Measurements from ENCODE around the gene ARHGAP31. TPM values are rescaled to one million over a fixed set of nuclear protein-coding genes. Genes with fewer than 3 reads are reported as not detected.

ARHGAP31 gene
- total RNA-seq, 3 donors from 2014 or later (not counting 1 experiment from before 2014, with no cell fraction given), result 4.1 to 8.4 (median 8.4) TPM

- WGBS (ENCODE audit: insufficient coverage), result 84% methylated on average over 3 of the region's 4 CpGs
- no peak for TF ChIP-seq CTCF (IDR thresholded peaks at IDR 0.05)
- H3K4me3 Mint-ChIP-seq, result peak overlapping the region; percentile 26
- H3K9me3 Mint-ChIP-seq, result no peaks in the 10 kb centered on the region
- Histone ChIP-seq H3K9me3 (ENCODE audit: control insufficient read depth, insufficient read depth, low read length) (no peaks in the 10 kb centered on the region), H3K4me3 (ENCODE audit: low read length) (no peak overlapping the region), H3K4me1 (ENCODE audit: control insufficient read depth, insufficient read depth, low read length) (peaks cover 58% of the 10 kb centered on the region), H3K36me3 (ENCODE audit: control insufficient read depth, insufficient read depth, low read length) (no peaks in the 10 kb centered on the region), H3K27me3 (ENCODE audit: control insufficient read depth, insufficient read depth, low read length) (no peaks in the 10 kb centered on the region), H3K27ac (ENCODE audit: low read length) (peak overlapping the region; percentile 16)
- H3K27me3 Mint-ChIP-seq (ENCODE audit: low read depth in 2 of 2), result no peaks in the 10 kb centered on the region
- H3K4me1 Mint-ChIP-seq, result peaks cover 67 to 73% of the 10 kb centered on the region in 2 donors
- H3K36me3 Mint-ChIP-seq, result no peaks in the 10 kb centered on the region
- DNase-seq, result no peak
- intact Hi-C loops (cut with micrococcal nuclease), result loop anchor here (10.0 kb wide), 1 partner anchor 798 kb away; the partner anchor contains the start of gene GSK3B
- no peak for ATAC-seq
- H3K27ac Mint-ChIP-seq, result peak overlapping the region; percentile 95 to 97
Measured at GRCh38 chr3:119296727-119297122, 2.5 kb downstream of the ARHGAP31 start.

GRCh38 chr3:119297169-119297568 lies 3.0 kb downstream of the ARHGAP31 start:
- no peak overlapping the region for H3K4me3 ChIP-seq (ENCODE audit: low read length)
- no peak for DNase-seq
- Mint-ChIP-seq H3K4me3 (peak overlapping the region; percentile 26), H3K4me1 (peaks cover 72 to 78% of the 10 kb centered on the region in 2 donors), H3K27ac (peak overlapping the region; percentile 95 to 97), H3K36me3 (no peaks in the 10 kb centered on the region), H3K9me3 (no peaks in the 10 kb centered on the region), H3K27me3 (ENCODE audit: low read depth in 2 of 2) (no peaks in the 10 kb centered on the region)
- peaks cover 62% of the 10 kb centered on the region for H3K4me1 ChIP-seq (ENCODE audit: control insufficient read depth, insufficient read depth, low read length)
- no peaks in the 10 kb centered on the region for H3K36me3 ChIP-seq (ENCODE audit: control insufficient read depth, insufficient read depth, low read length)
- ATAC-seq, result no peak
- no peaks in the 10 kb centered on the region for H3K27me3 ChIP-seq (ENCODE audit: control insufficient read depth, insufficient read depth, low read length)
- H3K27ac ChIP-seq (ENCODE audit: low read length), result no peak overlapping the region
- intact Hi-C loops (cut with micrococcal nuclease), result loop anchor here (10.0 kb wide), 1 partner anchor 798 kb away; the partner anchor contains the start of gene GSK3B
- no peak for TF ChIP-seq CTCF (IDR thresholded peaks at IDR 0.05)
- H3K9me3 ChIP-seq (ENCODE audit: control insufficient read depth, insufficient read depth, low read length), result no peaks in the 10 kb centered on the region

- no peaks in the 10 kb centered on the region for H3K9me3 ChIP-seq (ENCODE audit: control insufficient read depth, insufficient read depth, low read length)
- H3K36me3 Mint-ChIP-seq, result no peaks in the 10 kb centered on the region
- H3K27ac Mint-ChIP-seq, result peak overlapping the region; percentile 26 to 81
- peaks cover 60 to 71% of the 10 kb centered on the region in 2 donors for H3K4me1 Mint-ChIP-seq
- TF ChIP-seq CTCF (IDR thresholded peaks at IDR 0.05), result no peak
- no peaks in the 10 kb centered on the region for H3K9me3 Mint-ChIP-seq
- no peaks in the 10 kb centered on the region for H3K27me3 Mint-ChIP-seq (ENCODE audit: low read depth in 2 of 2)
- H3K27me3 ChIP-seq (ENCODE audit: control insufficient read depth, insufficient read depth, low read length), result no peaks in the 10 kb centered on the region
- WGBS (ENCODE audit: insufficient coverage), result 81% methylated on average over 11 of the region's 11 CpGs
- H3K36me3 ChIP-seq (ENCODE audit: control insufficient read depth, insufficient read depth, low read length), result no peaks in the 10 kb centered on the region
- ATAC-seq (no peak), DNase-seq (no peak)
- peak overlapping the region; percentile 61 for H3K4me3 Mint-ChIP-seq
- intact Hi-C loops (cut with micrococcal nuclease), result loop anchor here (10.0 kb wide), 1 partner anchor 796 kb away; the partner anchor contains the start of gene GSK3B
- H3K27ac ChIP-seq (ENCODE audit: low read length), result no peak overlapping the region
- no peak overlapping the region for H3K4me3 ChIP-seq (ENCODE audit: low read length)
- peaks cover 54% of the 10 kb centered on the region for H3K4me1 ChIP-seq (ENCODE audit: control insufficient read depth, insufficient read depth, low read length)
Measured at GRCh38 chr3:119298565-119298941, 4.4 kb downstream of the ARHGAP31 start.

DNA sequence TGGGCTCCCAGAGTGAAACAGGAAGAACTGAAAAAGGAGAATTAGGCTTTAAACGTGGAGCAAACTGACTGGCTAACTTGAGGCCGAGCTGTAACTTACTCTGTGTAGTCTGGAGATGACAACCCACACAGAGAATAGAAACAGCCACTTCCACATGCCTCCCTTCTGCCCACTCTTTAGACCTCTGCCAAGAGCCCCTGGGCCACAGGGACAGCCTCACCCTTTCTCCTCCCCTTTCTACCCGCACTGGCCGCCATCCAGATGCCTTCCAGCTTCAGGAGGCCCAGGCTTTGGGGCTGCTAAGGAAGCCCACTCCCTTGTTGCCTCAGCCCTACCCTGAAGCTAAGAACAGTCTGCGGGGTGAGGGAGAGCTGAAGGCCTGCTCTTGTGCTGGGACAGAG lies 6.8 kb downstream of the ARHGAP31 start:
- H3K27ac ChIP-seq (ENCODE audit: low read length), result no peak overlapping the region
- no peak for TF ChIP-seq CTCF (IDR thresholded peaks at IDR 0.05)
- peaks cover 41 to 49% of the 10 kb centered on the region in 2 donors for H3K4me1 Mint-ChIP-seq
- 92% methylated on average over 5 of the region's 5 CpGs for WGBS (ENCODE audit: insufficient coverage)
- peak overlapping the region in 1 of 2 donors; percentile 41 for H3K27ac Mint-ChIP-seq
- no peaks in the 10 kb centered on the region for H3K27me3 Mint-ChIP-seq (ENCODE audit: low read depth in 2 of 2)
- H3K36me3 ChIP-seq (ENCODE audit: control insufficient read depth, insufficient read depth, low read length), result no peaks in the 10 kb centered on the region
- ATAC-seq, result no peak
- no peaks in the 10 kb centered on the region for H3K9me3 ChIP-seq (ENCODE audit: control insufficient read depth, insufficient read depth, low read length)
- peaks cover 41% of the 10 kb centered on the region for H3K4me1 ChIP-seq (ENCODE audit: control insufficient read depth, insufficient read depth, low read length)
- H3K4me3 ChIP-seq (ENCODE audit: low read length), result no peak overlapping the region
- H3K9me3 Mint-ChIP-seq, result no peaks in the 10 kb centered on the region
- no peaks in the 10 kb centered on the region for H3K27me3 ChIP-seq (ENCODE audit: control insufficient read depth, insufficient read depth, low read length)
- no peaks in the 10 kb centered on the region for H3K36me3 Mint-ChIP-seq
- intact Hi-C loops (cut with micrococcal nuclease), result no loop called here
- no peak for DNase-seq
- H3K4me3 Mint-ChIP-seq, result no peak overlapping the region

Measured in natural killer cell (primary cell).